Measurements from ENCODE around the gene TBCA. TPM values are rescaled to one million over a fixed set of nuclear protein-coding genes. Genes with fewer than 3 reads are reported as not detected.

The TBCA gene
- total and polyA plus RNA-seq, 2 of the 13 experiments (the other 11 are each of a cell fraction or from before 2014, with no cell fraction given): 93.8 to 309 TPM

- TF ChIP-seq ATF6 (CRISPR knock-in tag; conservative IDR thresholded peaks at IDR 0.05) (no peak), NRL (CRISPR knock-in tag; IDR thresholded peaks at IDR 0.05; ENCODE audit: borderline replicate concordance) (peak; percentile 68; the same call in 1 of the 2 replicates), ZNF225 (CRISPR knock-in tag; IDR thresholded peaks at IDR 0.05) (peak; percentile 78), CERS6 (CRISPR knock-in tag; IDR thresholded peaks at IDR 0.05) (no peak), CBX1 (IDR thresholded peaks at IDR 0.05; ENCODE audit: low read depth) (no peak), JDP2 (CRISPR knock-in tag; IDR thresholded peaks at IDR 0.05; ENCODE audit: borderline replicate concordance) (no peak; the same call in 1 of the 2 replicates), HMGXB3 (CRISPR knock-in tag; IDR thresholded peaks at IDR 0.05; ENCODE audit: borderline replicate concordance) (no peak), ZNF33B (CRISPR knock-in tag; IDR thresholded peaks at IDR 0.05) (peak; percentile 89; the same call in 1 of the 2 replicates), GZF1 (CRISPR knock-in tag; IDR thresholded peaks at IDR 0.05) (no peak), ZNF318 (CRISPR knock-in tag; IDR thresholded peaks at IDR 0.05) (no peak), TCF7 (IDR thresholded peaks at IDR 0.05; ENCODE audit: low read depth) (no peak)
Measured at GRCh38 chr5:77775790-77776553, at the start of gene TBCA (continued).

Measured in HepG2 (cell line).